Erythroblast (primary cell): Measurements from ENCODE around the gene AHCY.

Experiments used
- GATA1 ChIP-seq: IDR thresholded peaks from 2 replicates; pipeline ENCODE4 v1.6.1; 2011; ENCODE audit warnings: low read depth, mild to moderate bottlenecking, control low read depth, low read length, moderate library complexity
- POLR2A ChIP-seq: IDR thresholded peaks from 2 replicates; pipeline ENCODE4 v1.6.1; 2011; ENCODE audit warnings: mild to moderate bottlenecking, low read length

DNA sequence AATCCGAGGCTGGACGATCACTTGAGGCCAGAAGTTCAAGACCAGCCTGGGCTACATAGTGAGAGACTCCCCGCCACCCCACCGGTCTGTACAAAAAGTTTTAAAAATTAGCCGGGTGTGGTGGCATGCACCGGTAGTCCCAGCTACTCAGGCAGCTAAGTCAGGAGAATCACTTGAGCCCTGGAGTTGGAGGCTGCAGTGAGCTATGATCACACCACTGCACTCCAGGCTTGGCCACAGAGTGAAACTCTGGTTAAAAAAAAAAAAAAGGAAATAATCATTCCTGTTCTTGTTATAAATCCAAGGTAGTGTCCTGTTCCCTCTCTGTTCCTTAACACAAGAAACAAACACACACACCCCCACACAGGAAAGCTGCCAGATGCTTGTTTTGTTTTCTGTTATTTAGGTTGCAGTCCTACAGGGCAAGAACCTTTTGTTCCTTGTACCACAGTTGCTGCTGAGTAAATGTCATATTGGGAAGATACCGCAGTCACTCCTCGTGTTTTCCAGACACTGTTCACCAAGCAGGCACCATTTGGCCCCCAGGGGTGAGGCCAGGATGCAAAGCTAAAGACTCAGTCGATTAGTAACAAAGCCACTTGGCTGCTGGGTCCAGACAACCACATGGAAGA is 33.0 kb downstream of the AHCY start:
- no peak for TF ChIP-seq POLR2A
- TF ChIP-seq GATA1, result no peak
